ENCODE measurements around the gene ARAF.
"Not testable (repeated sequence)": the region's sequence is repeated elsewhere in the genome, so short reads cannot be mapped to it uniquely, and the experiment has no call there.

ARAF gene

DNA sequence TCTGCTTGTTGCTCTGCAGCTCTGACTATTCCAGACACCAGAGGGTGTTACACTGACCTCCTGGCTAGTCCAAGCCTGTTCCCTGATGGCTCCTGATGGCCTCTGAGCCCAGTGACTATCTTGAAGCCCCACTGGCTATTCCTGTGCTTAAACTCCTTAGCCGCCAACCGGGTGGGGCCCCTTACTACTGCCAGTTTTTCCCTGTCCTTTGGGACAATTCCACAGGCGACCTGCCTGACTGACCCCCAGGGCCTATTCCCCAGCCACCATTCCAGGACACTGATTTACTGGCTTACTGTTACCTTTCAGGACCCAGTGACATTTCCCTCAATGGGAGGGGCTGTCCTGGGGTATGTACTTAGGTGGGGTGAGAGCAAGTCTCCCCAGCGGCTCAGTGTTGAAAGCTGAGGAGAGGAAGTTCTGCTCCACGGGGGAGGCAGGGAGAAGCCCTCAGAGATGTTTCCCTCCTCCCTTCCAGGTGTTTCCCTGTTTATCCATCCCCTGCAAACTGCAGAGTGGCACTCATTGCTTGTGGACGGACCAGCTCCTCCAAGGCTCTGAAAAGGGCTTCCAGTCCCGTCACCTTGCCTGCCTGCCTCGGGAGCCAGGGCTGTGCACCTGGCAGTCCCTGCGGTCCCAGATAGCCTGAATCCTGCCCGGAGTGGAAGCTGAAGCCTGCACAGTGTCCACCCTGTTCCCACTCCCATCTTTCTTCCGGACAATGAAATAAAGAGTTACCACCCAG, 25.2 kb downstream of the ARAF start:
- no peak for DNase-seq (ENCODE audit: low spot score)

DNA sequence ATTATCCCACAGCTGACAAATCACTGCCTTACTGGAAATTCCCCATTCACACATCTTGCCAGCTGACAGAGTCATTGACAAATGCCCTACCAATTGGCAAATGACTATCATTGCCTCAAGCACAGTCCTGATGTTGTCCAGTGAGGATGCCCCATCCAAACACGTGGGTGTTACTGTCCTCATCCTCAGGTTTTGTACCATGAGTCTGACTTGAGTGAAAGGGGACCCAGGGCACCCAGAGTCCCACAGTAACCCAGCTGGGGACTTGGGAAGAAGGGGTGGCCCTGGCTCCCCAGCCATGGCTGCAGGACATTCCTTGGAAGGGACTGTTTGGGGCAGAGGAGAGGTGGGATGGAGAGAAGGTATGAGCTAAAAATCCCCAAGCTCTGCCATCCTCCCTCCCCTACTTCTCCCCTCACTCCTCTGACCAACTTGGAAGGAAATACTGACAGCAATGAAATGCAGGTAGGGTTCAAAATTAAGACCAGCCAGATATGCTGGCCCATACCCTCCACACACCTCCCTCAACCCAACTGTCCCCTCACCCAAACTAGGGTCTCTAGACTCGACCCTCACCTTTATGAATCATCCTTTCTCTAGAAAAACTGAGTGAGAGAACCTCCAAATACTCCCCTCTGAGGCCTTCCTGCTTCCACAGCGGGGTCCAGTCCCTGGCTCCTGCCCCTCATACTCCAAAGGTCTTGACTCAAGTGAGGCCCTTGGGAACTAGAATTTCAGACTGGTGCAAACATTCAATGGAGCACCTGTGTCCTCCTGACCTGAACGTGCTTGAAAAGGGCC, 26.3 kb downstream of the ARAF start:
- DNase-seq (ENCODE audit: low spot score): no peak

DNA sequence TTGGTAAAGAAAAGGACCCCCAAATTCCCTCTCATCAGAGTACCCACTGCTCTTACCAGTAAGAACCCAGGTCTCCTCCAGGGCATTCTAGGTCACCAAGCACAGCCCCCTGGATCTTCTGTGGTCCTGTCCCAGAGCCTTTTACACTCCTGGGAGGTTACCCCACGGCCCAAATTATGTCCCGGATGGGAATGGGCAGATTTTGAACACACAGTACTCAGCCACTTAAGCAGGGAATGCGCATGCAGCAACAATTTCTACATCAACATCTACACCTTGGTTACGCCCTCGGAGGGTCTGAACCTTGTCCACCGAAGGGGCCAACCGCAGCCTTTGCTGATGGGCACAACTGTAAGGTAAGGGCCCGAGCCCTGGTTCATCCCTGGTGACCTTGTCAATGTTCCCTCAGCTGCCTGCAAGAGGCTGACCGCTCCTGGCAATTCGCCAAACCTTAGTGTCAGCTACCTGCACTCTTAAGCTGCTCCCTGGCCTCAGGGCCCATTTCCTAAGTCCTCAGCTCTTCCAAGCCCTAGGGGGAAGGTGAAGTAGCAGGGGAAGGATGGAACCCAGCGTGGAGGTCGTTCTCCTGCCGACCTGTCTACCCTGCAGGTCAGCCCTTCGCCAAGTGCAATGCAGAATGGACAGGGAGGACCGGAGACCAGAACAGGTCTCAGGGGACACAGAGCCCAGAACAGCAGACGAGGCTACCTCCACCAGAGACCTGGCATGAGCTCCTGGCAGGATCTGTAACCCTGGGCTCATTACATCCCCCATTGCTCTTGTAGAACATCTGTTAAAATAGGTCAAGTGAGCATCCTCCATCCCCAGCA, 27.1 kb downstream of the ARAF start:
- DNase-seq (ENCODE audit: low spot score): no peak

DNA sequence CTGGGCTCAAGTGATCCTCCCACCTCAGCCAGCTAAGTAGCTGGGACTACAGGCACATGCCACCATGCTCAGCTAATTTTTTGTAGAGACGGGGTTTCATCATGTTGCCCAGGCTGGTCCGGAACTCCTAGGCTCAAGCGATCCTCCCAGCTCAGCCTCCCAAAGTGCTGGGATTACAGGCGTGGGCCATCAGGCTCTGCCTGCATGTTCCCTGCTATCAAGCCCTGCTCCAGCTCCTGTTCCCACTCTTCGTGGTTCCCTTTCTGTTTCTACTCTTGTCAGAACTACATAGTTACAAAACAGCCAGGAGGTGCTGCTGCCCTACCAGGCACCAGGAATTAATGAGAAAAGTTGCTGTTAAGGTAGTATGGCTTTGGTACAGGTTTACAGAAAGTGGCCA, 30.0 kb downstream of the ARAF start:
- DNase-seq (ENCODE audit: low spot score): no peak

DNA sequence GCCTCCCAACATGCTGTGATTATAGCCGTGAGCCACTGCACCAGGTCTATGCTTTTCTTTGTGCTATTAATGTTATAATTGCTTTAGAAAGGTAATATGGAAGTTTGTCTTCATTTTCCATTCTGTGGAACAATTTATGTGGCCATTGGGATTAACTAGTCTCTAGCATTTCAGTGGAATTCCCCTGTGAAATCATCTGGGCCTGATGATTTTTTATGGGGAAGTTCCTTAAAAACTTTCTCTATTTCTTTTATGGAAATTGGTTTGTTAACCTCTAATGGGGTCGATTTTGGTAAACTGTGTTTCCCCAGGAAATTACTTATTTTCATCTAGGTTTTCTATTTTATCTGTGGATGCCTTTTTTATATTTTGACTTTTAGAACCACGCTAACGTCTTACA, 32.5 kb downstream of the ARAF start:
- no peak for DNase-seq (ENCODE audit: low spot score)

DNA sequence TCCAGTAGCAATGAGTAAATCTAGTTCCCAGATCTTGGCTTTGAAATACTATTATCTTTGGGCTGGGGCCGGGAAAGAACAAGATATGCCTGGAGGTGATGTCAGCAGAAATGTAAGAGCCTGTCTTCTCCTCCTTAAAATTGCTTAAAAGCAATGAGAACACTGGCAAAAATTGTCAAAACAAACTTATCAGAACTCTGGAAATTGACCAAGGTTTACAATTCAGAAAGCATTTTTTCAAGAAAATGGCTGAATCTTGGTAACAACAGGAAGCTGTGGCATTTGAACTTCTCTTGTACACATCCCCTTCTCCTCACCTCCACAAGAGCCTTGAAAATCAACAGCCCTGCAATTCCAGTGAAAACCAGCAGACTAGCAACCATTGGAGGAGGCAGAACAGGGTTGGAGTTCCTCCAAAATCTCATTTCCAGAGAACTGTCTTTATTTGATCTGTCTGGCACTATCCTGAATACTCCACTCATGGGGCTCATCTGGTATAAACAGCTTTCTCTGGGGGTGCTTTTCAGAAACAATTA, 34.8 kb downstream of the ARAF start:
- DNase-seq (ENCODE audit: low spot score): no peak

DNA sequence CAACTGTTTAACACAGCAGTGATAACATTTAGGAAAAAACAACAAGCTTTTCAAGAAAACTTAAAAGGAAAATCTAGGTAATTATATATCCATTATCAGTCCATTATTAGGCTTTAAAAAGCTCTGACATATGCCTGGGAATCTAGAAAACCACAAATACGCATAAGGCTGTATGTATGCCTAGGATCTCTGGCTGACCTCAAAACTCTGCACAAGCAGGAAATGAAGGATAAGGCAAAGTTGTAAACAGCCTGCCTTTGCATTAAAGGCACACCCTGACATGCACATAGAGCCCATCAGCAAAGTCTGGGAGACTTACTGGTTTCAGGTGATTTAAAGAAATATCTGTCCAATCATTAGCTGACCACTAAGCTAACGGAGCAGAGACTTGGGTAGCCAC, 35.3 kb downstream of the ARAF start:
- DNase-seq (ENCODE audit: low spot score): no peak

DNA sequence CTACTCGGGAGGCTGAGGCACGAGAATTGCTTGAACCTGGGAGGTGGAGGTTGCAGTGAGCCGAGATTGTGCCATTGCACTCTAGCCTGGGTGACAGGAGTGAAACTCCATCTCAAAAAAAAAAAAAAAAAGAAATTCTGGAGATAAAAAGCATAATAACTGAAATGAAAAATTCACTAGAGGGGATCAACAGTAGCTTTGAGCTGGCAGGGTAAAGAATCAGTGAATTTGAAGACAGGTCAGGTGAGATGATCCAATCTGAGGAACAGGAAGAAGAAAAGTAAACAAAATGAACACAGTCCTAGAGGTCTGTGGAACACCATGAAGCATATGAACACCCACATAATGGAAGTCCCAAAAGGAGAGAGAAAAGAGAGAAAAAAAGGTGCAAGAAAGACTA, 36.2 kb downstream of the ARAF start:
- no peak for DNase-seq (ENCODE audit: low spot score)

DNA sequence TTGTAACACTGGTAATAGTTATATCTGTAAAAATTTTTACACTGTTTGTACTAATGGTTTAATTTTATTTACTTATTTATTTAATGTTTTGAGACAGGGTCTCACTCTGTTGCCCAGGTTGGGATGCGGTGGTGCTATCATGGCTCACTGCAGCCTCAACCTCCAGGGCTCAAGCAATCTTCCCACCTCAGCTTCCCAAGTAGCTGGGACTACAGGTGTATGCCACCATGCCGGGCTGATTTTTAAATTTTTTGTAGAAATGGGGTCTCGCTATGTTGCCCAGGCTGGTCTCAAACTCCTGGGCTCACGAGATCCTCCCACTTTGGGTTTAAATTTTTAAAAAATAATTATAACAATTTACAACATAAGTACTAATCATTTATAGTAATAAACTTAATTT, 42.1 kb downstream of the ARAF start:
- DNase-seq (ENCODE audit: low spot score): not testable (repeated sequence)

DNA sequence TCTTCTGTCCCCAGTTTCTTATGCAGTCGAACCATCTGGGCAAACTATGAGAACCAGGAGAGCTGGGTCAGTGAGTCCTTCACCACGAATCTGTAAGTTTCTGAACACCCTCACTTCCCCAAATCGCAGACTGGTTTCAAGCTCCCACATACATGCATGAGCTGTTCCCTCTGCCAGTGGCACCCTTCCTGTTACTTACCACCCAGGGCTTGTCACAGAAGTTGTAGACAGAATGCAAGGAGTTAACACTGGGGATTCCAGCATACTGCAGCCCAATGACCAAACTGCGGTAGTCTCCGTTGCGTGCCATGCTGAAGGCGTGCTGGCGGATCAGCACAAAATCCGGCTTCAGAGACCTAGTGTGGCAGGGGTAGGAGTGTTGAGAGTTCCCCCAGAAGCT, 44.0 kb downstream of the ARAF start:
- no peak for DNase-seq (ENCODE audit: low spot score)

DNA sequence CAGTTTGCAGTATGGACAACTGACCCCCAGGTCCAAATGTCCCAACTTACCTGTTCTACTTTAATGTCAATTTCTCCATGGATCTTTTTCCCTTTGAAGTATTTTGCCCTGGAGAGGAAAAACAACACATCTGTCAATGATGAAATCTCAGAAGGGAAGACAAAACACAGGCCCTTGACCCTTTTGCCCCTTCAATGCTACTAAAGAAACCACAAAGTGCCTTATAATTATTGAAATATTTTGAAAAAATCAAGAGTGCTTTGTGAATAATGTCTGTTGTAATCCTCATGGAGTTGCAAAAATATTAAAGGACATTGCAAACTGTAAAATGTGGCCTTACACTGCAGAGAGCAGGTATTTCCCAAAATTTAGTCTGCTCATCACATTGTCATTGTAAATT, 46.1 kb downstream of the ARAF start:
- no peak for DNase-seq (ENCODE audit: low spot score)

DNA sequence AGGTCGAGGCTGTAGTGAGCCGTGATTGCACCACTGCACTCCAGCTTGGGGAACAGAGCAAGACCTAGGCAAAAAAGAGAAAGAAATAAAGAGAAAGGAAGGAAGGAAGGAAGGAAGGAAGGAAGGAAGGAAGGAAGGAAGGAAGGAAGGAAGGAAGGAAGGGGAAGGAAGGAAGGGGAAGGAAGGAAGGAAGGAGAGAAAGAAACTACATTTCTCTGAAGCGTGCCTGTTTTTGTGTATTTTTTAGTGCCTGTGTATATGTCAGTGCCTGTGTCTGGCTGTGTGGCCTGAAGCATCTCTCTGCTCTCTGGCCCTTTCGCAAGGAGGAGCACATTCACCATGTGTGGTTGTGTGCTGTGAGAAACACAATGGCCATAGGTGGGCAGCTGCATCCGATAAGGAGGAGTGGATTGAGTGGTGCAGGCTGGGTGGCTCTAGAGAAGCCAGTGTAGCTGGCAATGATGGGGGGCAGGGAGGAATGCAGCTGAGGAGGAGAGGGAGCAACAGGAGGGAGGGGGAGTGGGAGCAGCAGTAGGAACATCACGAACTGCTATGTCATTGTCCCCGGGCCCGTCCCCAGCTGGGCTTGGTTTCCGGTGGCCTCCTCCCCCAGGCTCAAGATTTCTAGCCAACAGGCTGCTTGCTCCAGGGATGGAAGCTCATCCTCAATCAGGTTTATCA, 47.3 kb downstream of the ARAF start:
- no peak for DNase-seq (ENCODE audit: low spot score)

DNA sequence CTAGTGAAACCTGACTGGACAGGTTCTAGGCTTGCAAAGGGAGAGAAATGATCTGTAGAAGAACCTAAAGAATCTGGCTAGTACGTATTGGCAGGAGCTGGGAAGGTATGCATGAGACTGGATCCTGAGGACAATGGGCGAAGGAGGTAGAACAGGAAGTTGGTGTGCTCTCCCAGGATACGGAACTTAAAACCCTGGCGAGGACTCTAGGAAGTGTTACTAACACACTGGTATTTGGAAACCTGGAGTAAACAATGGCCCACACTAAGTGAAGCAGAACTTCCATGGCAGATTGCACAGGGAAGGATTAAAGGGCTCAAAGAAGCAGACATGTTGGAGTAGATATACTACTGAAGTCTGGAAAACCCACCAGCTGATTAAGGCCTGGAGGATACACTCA, 49.5 kb downstream of the ARAF start:
- DNase-seq (ENCODE audit: low spot score): no peak

DNA sequence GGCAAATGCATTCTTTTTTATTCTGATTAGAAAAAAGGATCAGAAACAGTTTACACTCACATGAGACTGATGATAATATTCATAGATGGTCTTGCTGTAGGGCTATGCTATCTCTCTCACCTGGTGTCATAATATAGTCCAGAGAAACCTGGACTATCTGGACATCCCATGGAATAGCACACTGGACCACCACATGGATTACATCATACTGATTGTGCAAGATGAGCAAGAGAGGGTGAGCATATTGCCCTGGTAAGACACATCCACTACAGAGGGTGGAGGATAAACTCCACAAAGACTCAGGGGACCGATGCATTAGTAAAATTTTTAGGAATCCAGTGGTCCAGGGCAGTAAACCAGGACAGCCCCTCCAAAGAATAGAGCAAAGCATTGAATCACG, 50.5 kb downstream of the ARAF start:
- DNase-seq (ENCODE audit: low spot score): no peak

DNA sequence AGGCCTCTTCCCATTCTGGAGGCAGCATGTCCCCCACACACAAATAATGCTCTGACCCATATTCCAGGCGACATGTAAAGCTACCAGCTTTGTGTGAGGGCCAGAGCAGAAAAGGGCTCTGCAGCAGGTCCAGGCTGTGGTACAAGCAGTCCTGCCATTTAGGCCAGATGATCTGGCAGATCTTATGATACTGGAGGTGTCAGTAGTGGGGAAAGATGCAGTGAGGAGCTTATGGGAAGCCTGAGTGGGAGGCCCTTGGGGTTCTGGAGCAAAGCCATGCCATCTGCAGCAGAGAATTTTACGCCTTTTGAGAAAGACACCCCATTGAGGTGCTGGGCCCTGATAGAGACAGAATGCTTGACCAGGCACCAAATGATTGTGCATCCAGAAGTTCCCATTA, 50.9 kb downstream of the ARAF start:
- no peak for DNase-seq (ENCODE audit: low spot score)

DNA sequence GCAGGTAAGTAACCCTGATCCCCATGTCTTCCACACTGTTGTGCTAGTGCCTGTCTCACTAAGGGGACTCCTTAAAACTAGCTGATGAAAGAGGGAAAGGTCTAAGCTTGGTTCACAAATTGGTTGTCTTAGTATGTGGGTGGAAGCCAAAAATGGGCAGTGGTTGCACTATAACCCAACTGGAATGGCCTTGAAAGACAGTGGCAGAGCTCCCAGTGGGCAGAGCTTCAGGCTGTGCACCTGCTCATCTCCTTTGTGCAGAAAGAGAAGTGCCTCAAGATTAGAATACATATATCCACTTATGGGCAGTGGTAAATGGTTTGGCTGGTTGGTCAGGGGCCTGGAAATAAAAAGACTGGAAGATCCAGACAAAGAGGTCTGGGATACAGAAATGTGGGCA, 51.4 kb downstream of the ARAF start:
- DNase-seq (ENCODE audit: low spot score): no peak

DNA sequence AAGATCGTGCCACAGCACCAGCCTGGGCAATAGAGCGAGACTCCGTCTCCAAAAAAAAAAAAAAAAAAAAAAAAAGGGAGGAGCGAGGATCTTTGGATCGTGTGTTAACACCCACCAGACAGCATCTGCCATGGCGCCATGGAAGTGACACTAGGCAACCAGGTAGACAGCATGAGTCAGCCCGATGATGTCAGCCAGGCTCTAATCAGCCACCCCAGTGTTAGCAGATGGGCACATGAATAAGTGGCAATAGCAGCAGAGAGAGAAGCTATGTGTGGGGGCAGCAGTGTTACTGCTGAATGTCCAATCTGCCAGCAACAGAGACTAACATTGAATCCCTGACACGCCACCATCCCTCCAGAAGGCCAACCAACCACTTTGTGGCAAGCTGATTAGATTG, 52.1 kb downstream of the ARAF start:
- no peak for DNase-seq (ENCODE audit: low spot score)

DNA sequence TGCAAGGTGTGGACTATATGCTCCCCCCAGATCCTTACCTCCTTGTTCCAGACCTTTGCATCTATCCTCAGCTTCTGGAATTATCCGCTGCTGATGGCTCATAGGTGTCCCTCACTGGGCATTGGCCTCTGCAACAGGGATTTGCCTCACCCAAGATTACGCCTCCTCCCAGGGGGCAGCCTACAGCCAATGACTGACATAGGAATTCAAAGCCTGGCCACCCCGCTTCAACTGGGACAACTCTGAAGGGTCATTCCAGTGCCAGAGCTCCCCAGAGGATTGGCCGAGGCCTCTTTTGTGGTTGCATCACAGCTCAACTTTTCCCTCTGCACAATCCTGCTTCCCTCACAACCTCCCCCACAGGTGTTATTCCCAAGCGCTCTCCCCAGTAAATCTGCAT, 53.6 kb downstream of the ARAF start:
- no peak for DNase-seq (ENCODE audit: low spot score)

DNA sequence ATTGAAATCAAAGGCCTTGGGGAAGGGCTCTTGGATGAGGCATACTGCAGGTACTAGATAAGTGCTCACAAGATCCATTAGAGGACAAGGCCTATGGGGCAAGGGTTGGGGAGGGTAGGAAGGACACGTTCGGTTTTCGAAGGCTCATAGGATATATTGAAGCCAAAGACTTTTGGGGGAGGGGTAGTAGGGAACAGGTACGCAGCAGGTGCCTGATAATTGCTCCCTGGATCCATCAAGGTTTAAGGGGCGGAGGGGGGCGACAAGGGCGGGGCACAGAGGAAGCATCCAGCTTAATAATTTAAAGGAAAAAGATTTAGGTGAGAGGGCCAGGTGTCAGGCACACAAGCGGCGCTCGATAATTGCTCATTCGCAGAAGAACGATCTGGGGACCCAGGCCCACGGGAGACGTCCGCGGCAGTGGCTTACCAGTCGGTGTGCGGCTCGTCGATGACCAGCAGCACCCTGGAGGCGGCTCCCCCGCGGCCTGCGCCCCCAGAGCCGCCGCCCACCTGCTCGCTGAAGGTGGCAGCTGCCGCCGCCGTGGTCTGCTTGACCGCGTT, 58.0 kb downstream of the ARAF start:
- DNase-seq (ENCODE audit: low spot score): no peak

DNA sequence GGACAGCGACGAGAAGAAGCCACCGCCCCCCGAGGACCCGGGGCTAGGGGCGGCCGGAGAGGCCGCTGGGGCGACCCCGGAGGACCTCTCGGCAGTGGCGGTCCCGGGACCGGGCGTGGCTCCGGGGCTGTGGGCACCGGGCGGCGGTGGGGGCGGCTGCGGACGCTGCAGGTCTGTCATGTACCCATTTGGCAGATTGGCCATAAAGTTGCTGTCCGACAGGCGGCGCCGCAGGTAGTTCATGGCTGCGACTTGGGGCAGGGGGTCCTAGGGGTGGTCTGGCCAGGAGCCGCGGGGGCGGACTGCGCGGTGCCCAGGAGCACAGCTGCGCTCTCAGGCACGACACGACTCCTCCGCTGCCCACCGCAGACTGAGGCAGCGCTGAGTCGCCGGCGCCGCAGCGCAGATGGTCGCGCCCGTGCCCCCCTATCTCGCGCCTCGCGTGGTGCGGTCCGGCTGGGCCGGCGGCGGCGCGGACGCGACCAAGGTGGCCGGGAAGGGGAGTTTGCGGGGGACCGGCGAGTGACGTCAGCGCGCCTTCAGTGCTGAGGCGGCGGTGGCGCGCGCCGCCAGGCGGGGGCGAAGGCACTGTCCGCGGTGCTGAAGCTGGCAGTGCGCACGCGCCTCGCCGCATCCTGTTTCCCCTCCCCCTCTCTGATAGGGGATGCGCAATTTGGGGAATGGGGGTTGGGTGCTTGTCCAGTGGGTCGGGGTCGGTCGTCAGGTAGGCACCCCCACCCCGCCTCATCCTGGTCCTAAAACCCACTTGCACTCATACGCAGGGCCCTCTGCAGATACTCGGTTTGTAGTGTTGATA, 58.7 kb downstream of the ARAF start, which contains the start of gene SYN1:
TSS of gene SYN1 (minus strand) at position 372 of the 817 bp plus-strand sequence. CDS start at position 243, 129 bp downstream.
- no peak for DNase-seq (ENCODE audit: low spot score)

DNA sequence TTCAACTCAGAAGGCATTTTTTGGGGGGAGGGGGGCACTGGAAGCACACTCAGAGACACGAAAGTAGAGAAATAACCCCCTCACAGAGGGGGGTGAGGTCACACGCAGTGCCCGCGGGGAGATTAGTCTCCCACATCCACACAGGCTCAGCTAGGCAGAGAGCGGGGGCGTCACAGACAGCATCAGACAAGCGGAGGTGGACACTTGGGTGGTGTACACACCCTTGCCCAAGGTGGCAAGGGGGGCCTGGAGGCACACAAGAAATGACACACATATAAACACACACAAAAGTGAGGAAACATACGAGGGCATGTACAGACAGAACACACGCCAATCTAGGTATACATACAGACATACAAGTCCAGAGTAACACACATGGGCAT, 59.3 kb downstream of the ARAF start:
- DNase-seq (ENCODE audit: low spot score): no peak
